HCT116 (cell line): ENCODE measurements around the gene C1QTNF12. TPM values are rescaled to one million over a fixed set of nuclear protein-coding genes. Genes with fewer than 3 reads are reported as not detected.

Experiments
- ATAC-seq: fragments of 200-7000 bp; cut with Tn5 transposase; 2 replicates; pipeline ENCODE4 v1.9.1; 2020; ENCODE audit warnings: mild to moderate bottlenecking, moderate library complexity
- BruUV-seq: library from RNA; stranded (reverse); fragments of 400-500 nt; replicated peaks from 2 replicates; lab custom pipeline; 2021; lab: Mats Ljungman, UMichigan
- CTCF ChIA-PET: fragments of 300-600 bp; sonication (Branson Sonifier 250); formaldehyde crosslinking; loops from one replicate; lab custom pipeline; 2021; ENCODE audit warnings: antibody characterized with exemption; lab: Charles Lee
- POLR2A ChIA-PET: fragments of 300-600, 350-600 bp; sonication (Branson Sonifier 250); formaldehyde crosslinking; loops from one replicate; lab custom pipeline; 2021; ENCODE audit warnings: antibody characterized with exemption; lab: Charles Lee
- RAD21 ChIA-PET, 2 experiments: fragments of 300-600 bp; sonication (Branson Sonifier 250); formaldehyde crosslinking; loops; one replicate each; lab custom pipeline; 2023; ENCODE audit warnings: low total read pairs in 2 of 2; ENCODE audit not compliant: uncharacterized antibody in 2 of 2, unreplicated experiment in 2 of 2, low non-redundant PET in 1 of 2; lab: Charles Lee
- DNase-seq: peaks from one replicate; pipeline ENCODE4 v3.0.0-alpha.2; 2010; ENCODE audit warnings: low read depth, low spot score
- H2AFZ ChIP-seq: fragments of 200-600 bp; shearing (Covaris generic), sonication (generic); 2 replicates; pipeline ENCODE4 v1.6.1; 2017; ENCODE audit warnings: low read depth, mixed run types, mixed read lengths, antibody characterized with exemption, low read length; ENCODE audit not compliant: poor library complexity, severe bottlenecking
- H3K27ac ChIP-seq: 2 replicates; pipeline ENCODE4 v1.5.1; 2012; ENCODE audit warnings: low read depth, low read length
- H3K27me3 ChIP-seq: fragments of 200-600 bp; sonication (generic); 2 replicates; pipeline ENCODE4 v1.6.1; 2016; ENCODE audit warnings: mixed run types, low read length, mixed read lengths; ENCODE audit not compliant: insufficient read depth
- H3K36me3 ChIP-seq, 2 experiments: fragments of 200-500 bp in 1 of 2; fragments of 200-600 bp in 1 of 2; sonication (Bioruptor generic) in 1 of 2; sonication (generic) in 1 of 2; 2 replicates each; pipeline versions ENCODE4 v1.5.1 to v1.6.1; 2014 to 2016; ENCODE audit warnings: low read length in 2 of 2, inconsistent platforms in 1 of 2, mixed read lengths in 1 of 2, mixed run types in 1 of 2; ENCODE audit not compliant: insufficient read depth in 2 of 2, control insufficient read depth in 1 of 2
- H3K4me1 ChIP-seq, 2 experiments: fragments of 200-600 bp in 1 of 2; sonication (generic) in 1 of 2; 2 replicates each; pipeline versions ENCODE4 v1.5.1 to v1.6.1; 2012 to 2017; ENCODE audit warnings: low read length in 2 of 2, inconsistent platforms in 1 of 2, mild to moderate bottlenecking in 1 of 2, mixed read lengths in 1 of 2, mixed run types in 1 of 2, moderate library complexity in 1 of 2; ENCODE audit not compliant: insufficient read depth in 2 of 2, control insufficient read depth in 1 of 2
- H3K4me2 ChIP-seq: fragments of 200-600 bp; sonication (generic); 2 replicates; pipeline ENCODE4 v1.6.1; 2017; ENCODE audit warnings: mixed run types, low read length, mixed read lengths
- H3K4me3 ChIP-seq, 2 experiments: fragments of 200-600 bp in 1 of 2; sonication (generic) in 1 of 2; replicated peaks in 1 of 2; 2 replicates each; pipeline ENCODE4 v1.5.1; 2011 to 2016; ENCODE audit warnings: low read length in 2 of 2, control low read depth in 1 of 2, low read depth in 1 of 2, mild to moderate bottlenecking in 1 of 2, mixed read lengths in 1 of 2, mixed run types in 1 of 2
- H3K79me2 ChIP-seq: fragments of 200-600 bp; sonication (generic); 2 replicates; pipeline ENCODE4 v1.6.1; 2017; ENCODE audit warnings: mild to moderate bottlenecking, mixed run types, low read length, moderate library complexity, mixed read lengths; ENCODE audit not compliant: insufficient read depth
- H3K9ac ChIP-seq: fragments of 200-600 bp; sonication (generic); 2 replicates; pipeline ENCODE4 v1.6.1; 2016; ENCODE audit warnings: low read length, mixed read lengths
- H3K9me2 ChIP-seq: fragments of 200-600 bp; sonication (generic), shearing (Covaris generic); 2 replicates; pipeline ENCODE4 v1.6.1; 2017; ENCODE audit warnings: mixed run types, mild to moderate bottlenecking, moderate library complexity; ENCODE audit not compliant: insufficient read depth
- H3K9me3 ChIP-seq, 2 experiments: fragments of 200-500 bp in 1 of 2; fragments of 200-600 bp in 1 of 2; sonication (Bioruptor generic) in 1 of 2; sonication (generic) in 1 of 2; 2 replicates each; pipeline ENCODE4 v1.6.1; 2014 to 2017; ENCODE audit warnings: low read length in 2 of 2, mixed read lengths in 2 of 2, inconsistent platforms in 1 of 2, low read depth in 1 of 2, mild to moderate bottlenecking in 1 of 2, mixed run types in 1 of 2, moderate library complexity in 1 of 2; ENCODE audit not compliant: control insufficient read depth in 1 of 2, insufficient read depth in 1 of 2
- H4K20me1 ChIP-seq: fragments of 200-600 bp; sonication (generic), shearing (Covaris generic); 2 replicates; pipeline ENCODE4 v1.6.1; 2017; ENCODE audit warnings: mixed run types, mild to moderate bottlenecking, moderate library complexity; ENCODE audit not compliant: insufficient read depth
- CBX3 ChIP-seq: IDR thresholded peaks from 2 replicates; pipeline ENCODE4 v1.6.1; 2012; ENCODE audit warnings: low read depth
- ELF1 ChIP-seq: IDR thresholded peaks from 2 replicates; pipeline ENCODE4 v1.6.1; 2012; ENCODE audit warnings: low read depth, borderline replicate concordance
- EZH2 ChIP-seq: fragments of 200-600 bp; sonication (generic); IDR thresholded peaks from 2 replicates; pipeline ENCODE4 v1.6.1; 2017; ENCODE audit warnings: antibody characterized with exemption, mixed run types
- EZH2phosphoT487 ChIP-seq: fragments of 200-600 bp; IDR thresholded peaks from 2 replicates; pipeline ENCODE4 v1.6.1; 2018; ENCODE audit warnings: antibody characterized with exemption, borderline replicate concordance
- JUND ChIP-seq: IDR thresholded peaks from 2 replicates; pipeline ENCODE4 v1.6.1; 2012
- POLR2AphosphoS5 ChIP-seq: IDR thresholded peaks from 2 replicates; pipeline ENCODE4 v1.6.1; 2011; ENCODE audit warnings: mild to moderate bottlenecking, low read depth, low read length, moderate library complexity
- SIN3A ChIP-seq: IDR thresholded peaks from 2 replicates; pipeline ENCODE4 v1.6.1; 2012; ENCODE audit warnings: low read depth
- SP1 ChIP-seq: IDR thresholded peaks from 2 replicates; pipeline ENCODE4 v1.6.1; 2012; ENCODE audit warnings: low read depth
- YY1 ChIP-seq: IDR thresholded peaks from 2 replicates; pipeline ENCODE4 v1.6.1; 2011; ENCODE audit warnings: low read length, low read depth, moderate library complexity, mild to moderate bottlenecking; ENCODE audit not compliant: insufficient replicate concordance; ENCODE audit errors: extremely low read depth
- ZFX ChIP-seq: fragments of 450-650 bp; IDR thresholded peaks from 2 replicates; pipeline ENCODE4 v1.6.1; 2017
- ZNF274 ChIP-seq: fragments of 200-500 bp; sonication (Bioruptor generic); IDR thresholded peaks from 2 replicates; pipeline ENCODE4 v1.6.1; 2014; ENCODE audit warnings: mild to moderate bottlenecking, low read depth, low read length, inconsistent platforms
- intact Hi-C: fragments of 100-400 bp; cut with micrococcal nuclease; formaldehyde crosslinking; loops from 2 replicates; pipeline ENCODE4 v1.10.0; 2022
- total RNA-seq: library from RNA; stranded (reverse); gene quantifications from one replicate; pipeline ENCODE4 v1.2.1, GENCODE V29; 2021; ENCODE audit not compliant: unreplicated experiment
- TF ChIP-seq, protein P1 (sequence below): IDR thresholded peaks from 2 replicates; pipeline ENCODE4 v1.6.1; 2011; ENCODE audit warnings: mild to moderate bottlenecking, low read length, moderate library complexity; ENCODE audit not compliant: insufficient replicate concordance; ENCODE audit errors: extremely low read depth

Gene C1QTNF12
- total RNA-seq, 1 experiment from 2014 or later: 6.9 TPM

DNA sequence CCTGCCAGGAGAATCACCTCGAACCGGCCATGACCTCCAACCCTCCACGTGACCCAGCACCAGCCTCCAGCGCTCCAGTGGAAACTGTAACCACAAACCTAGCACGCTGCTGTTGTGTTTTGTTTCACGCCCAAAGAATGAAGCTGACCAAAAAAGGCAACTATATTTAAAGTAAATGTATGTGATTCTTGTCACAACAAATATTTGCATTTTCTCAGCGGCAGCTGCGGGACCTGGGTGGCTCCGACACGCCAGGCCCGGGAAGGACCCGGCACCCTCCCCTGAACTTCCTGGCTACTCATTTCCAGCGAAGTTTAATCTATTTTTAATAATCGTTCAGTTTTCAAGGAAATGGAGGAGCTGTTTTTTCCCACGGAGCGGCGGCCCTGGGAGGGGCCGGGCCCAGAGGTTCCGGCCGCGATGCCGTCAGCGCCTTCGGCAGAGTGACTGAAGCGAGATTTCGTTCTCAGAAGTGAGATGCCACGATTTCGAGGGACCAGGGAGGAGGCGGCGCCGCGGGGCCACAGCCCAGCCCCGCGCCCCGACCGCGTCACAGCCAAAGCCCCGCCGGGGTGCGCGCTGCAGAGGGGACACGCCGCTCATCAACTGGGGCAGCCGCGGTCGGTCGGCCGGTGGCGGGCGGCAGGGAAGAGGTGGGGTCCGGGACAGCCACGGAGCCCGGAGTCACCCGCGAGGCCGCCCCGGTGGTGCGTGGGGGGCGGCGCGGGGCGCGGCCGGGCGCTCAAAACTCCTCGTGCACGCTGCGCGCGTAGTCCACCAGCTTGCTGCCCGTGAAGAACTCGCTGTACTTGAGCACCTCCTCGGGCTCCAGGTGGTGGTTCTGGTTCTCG lies 29.5 kb downstream of the C1QTNF12 start (continued):
- TF ChIP-seq, protein P1, sequence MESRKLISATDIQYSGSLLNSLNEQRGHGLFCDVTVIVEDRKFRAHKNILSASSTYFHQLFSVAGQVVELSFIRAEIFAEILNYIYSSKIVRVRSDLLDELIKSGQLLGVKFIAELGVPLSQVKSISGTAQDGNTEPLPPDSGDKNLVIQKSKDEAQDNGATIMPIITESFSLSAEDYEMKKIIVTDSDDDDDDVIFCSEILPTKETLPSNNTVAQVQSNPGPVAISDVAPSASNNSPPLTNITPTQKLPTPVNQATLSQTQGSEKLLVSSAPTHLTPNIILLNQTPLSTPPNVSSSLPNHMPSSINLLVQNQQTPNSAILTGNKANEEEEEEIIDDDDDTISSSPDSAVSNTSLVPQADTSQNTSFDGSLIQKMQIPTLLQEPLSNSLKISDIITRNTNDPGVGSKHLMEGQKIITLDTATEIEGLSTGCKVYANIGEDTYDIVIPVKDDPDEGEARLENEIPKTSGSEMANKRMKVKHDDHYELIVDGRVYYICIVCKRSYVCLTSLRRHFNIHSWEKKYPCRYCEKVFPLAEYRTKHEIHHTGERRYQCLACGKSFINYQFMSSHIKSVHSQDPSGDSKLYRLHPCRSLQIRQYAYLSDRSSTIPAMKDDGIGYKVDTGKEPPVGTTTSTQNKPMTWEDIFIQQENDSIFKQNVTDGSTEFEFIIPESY: no peak
- TF ChIP-seq SIN3A (no peak), SP1 (no peak), POLR2AphosphoS5 (no peak), YY1 (no peak)

DNA sequence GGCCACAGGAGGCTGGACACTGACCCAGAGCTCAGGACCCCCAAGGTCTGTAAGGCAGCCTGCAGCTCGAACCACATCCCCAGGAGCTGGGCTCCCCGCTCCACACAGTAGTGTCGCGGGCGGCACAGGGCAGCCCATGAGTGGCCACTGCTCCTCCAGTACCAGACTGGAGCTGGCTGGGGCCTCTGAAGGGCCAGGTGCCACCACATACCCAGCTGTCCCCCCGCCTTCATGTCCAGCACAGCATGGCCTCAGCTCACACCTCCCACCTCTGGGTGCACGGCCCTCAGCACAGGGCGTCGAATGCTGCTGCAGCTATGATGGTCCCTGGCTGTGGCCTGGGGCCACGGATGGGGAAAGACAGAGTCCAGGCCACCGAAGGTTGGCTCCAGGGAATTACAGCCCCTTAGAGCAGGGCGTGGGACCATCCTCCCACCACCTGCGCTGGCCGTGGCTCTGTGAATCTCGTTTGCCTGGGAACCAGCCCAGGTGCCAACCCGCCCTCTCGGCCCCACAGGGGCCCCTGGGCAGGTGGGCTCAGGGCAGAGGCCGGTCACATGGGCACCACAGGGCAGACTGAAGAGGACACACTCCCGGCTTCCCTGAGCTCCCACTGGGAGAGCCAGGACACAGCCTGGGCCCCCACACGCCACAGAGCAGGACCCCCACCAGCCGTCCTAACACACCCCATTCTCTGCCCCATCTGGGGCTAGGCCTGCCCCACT lies 30.5 kb downstream of the C1QTNF12 start:
- ChIA-PET RAD21 (no interaction called here), CTCF (no interaction called here)
- no peaks in the 10 kb centered on the region for H3K9me3 ChIP-seq

More for the DNA sequence above, 30.5 kb downstream of the C1QTNF12 start:
- Histone ChIP-seq H3K4me1 (peaks cover 0 to 7% of the 10 kb centered on the region in 2 experiments; a peak in 2 of 4 replicates), H3K27ac (no peak overlapping the region; the same call in 1 of the 2 replicates), H2AFZ (no peak overlapping the region), H3K4me3 (no peak overlapping the region), H3K27me3 (no peaks in the 10 kb centered on the region), H3K9me2 (no peaks in the 10 kb centered on the region), H4K20me1 (no peaks in the 10 kb centered on the region), H3K9ac (no peak overlapping the region), H3K36me3 (peaks cover 5 to 16% of the 10 kb centered on the region in 2 experiments; a peak in 2 of 4 replicates), H3K4me2 (no peak overlapping the region), H3K79me2 (no peaks in the 10 kb centered on the region)
- DNase-seq (no peak), ATAC-seq (no peak; the same call in 1 of the 2 replicates)
- TF ChIP-seq JUND (no peak), ELF1 (no peak), EZH2 (no peak), EZH2phosphoT487 (no peak), ZNF274 (no peak), CBX3 (no peak), ZFX (no peak)
- no TSS peak for BruUV-seq
- POLR2A ChIA-PET: no interaction called here
- intact Hi-C loops: no loop called here
